ENCODE results near the gene TMEM184A.

Gene TMEM184A

DNA sequence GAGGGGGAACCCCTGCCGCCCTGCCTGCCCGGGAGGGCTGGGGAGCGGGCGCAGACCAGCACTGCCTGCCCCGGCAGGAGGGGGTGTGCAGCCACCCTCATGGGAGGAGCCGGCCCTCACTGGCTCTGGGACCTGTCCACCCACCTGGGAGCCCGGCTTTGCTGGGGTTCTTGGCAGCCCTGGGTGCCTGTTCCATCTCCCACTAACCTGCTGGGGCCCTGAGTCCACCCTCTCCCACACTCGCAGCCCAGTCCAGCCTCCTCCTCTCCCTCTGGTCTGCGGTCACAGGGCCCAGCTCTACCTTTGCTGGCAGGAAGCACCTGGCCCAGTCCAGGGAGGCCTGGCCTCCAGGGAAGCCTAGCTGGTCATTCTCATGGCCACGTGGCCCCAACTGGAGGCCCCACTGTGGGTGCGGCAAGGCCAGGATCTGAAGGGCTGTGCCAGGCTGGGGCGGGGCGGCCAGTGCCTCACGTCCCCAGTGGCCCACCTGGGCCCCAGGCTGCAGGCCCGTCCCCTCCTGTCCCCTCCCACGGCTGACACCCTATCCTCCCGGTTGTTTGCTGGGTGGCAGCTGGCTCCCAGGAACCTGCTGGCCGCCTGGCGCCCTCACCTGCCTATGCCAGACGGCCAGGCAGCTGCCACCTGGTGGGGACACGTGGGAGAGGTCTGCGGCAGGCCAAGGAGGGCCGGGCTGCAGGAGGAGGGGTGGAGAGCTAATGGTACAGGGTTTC lies at the start of gene TMEM184A:
TSS of gene TMEM184A (minus strand) at position 393 of the 731 bp plus-strand sequence. CDS start 721 bp downstream, outside the sequence.
- DNase-seq (ENCODE audit: low read depth in 3 of 3) = no peak

DNA sequence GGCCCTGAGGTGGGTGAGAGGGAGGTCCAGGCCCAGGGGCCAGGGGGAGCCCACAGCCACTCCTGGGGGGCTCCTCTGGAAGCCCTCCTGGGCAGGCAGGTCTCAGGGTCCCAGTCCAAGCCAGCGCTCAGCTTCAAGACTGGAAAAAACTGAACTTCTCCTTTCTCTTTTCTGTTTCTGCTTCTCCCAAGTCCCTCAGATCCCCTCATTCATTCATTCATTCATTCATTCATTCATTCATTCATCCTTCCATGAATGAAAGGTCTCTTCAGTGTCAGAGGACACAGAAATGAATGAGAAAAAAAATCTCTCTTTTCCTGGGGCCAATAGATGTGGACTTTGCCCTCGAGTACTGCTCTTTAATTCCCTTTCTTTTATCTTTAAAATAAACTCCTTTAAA lies 48.4 kb upstream of the TMEM184A start:
- DNase-seq (ENCODE audit: low read depth in 3 of 3) = no peak

DNA sequence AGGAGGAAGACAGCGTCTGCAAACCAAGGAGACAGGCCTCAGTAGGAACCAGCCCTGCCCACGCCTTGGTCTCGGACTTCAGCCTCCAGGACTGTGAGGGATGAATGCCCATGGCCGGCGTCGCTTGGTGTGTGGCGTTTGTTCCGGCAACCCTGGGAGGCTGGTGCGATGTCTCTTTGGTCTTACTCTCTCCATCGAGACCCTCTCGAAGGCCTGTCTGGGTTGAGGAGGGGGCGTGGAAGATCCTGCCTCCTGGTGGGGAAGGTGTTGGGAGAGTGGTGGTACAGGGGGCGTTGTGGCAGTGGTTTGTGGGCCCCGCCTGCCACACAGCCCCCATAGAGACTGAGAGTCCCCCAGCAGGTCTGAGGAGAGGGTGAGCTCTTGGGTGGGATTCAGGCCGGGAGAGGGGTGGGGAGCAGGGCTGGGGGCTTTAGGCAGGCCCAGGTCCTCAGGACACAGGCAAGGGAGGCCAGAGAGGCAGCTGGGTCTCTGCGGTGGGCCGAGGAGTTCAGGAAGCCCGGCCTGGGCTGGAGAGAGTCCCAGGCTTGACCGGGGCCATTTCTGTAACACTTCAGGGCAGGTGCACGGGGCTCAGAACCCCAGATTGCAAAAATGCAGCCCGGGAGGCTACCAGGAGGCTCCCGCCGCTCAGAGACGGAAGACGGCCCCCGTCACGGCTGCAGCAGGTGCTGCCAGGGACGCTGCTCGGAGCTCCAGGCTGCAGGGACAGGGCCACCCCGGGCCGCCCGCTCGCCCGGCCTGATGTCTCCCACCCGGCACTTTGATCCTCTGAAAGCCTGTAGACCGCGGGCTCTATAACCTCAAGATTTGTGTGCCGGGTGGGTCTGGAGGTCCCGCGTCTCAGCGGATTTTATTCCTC lies 47.6 kb upstream of the TMEM184A start:
- no peak for DNase-seq (ENCODE audit: low read depth in 3 of 3)

DNA sequence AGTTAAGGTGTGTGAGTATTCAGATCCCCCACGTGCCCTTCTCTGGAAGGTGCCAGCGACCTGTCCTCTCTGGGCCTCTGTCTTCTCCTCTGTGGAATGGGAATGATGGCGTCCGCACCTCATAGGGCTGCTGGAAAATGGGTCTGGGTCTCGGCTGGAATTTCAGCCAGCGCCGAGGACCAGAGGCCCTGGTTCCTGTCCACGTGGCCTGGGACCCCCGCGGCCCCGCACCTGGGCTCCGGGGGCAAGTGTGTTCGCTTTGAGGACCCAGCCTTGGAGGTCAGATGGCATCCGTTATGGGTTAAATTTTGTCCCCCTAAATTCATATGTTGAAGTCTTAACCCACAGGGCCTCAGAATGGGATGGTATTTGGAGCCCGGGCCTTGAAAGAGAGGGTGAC lies 46.4 kb upstream of the TMEM184A start:
- no peak for DNase-seq (ENCODE audit: low read depth in 3 of 3)

DNA sequence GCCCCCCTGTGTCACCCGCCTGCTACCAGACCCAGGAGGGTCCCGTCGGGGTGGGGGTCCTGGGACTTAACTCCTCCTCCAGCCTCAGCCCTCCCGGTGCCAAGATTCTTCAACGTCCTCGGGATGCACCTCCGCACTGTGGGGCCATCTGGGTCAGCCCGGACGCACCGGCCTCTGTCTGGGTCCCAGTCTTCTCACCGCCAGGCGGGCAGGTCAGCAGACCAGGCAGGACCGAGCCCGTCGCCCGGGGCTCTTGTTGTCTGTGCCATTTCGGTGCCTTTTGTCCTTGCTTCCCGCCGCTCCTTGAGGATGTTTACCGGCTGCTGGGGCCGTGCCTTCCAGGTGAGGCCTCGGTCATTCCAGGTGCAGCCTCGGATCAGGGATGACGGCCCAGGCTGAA lies 46.0 kb upstream of the TMEM184A start:
- no peak for DNase-seq (ENCODE audit: low read depth in 3 of 3)

DNA sequence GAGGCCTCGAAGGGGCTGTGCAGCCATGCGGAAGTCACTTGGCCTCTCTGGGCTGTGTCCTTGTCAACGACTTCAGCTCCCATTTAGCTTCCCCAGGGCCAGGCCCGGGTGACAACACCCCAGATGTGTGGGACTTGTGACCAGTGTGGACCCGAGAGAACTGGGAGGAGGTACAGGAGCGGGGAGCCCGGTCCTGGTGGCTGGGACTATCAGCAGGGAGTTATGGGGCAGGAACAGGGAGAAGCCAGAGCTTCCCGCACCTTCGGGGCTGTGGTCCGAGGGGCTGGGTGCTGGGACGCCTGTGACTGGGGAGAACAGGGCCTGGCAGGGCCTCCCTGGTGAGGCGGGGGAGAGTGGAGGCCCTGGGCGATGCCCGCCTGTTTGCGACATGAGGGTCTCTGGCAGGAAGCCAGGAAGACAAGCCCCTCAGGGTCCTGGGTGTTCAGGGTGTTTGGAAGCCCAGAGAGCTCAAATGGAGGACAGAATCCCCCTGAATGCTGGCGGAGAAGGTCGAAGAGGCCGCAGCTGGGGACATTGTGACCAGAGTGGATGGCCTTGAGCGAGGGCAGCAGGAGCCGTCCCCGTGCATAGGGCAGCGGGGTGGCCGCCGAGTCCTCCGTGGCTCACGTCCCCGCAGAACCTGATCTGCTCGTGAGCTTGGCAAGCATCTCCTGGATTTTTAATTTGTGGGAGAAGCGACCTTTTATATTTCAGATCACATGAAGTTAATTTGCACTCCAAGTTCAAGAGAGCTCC lies 43.8 kb upstream of the TMEM184A start:
- no peak for DNase-seq (ENCODE audit: low read depth in 3 of 3)

DNA sequence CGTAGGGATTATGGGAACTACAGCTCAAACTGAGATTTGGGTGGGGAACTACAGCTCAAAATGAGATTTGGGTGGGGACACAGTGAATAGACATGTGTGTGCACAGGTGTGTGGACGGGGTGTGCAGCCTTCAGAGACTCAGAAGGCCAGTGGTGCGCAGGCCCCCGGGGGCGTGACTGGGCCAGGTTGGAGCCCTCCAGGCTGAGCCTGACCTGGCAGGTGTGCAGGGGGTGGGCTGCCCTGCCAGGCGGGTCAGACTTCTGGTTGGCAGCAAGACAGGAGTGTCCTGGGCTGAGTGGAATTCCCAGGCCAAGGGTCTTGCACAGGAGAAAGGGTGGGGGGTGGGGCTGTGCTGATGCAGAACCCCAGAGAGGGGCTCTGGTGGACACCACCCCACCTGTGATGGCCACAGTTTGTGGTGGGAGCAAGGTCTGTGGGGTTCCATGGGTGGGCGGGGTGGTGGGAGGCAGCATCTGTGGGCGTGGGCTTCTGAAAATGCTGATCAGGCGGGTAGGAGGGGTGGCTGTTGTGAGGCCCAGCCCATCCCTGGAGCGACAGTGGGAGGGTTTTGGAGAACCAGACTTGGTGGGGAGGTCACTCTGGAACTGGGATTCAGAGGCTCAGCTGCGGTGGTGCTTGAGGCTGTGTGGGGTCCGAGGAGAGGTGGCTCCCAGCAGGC lies 43.1 kb upstream of the TMEM184A start:
- DNase-seq (ENCODE audit: low read depth in 3 of 3) = no peak

DNA sequence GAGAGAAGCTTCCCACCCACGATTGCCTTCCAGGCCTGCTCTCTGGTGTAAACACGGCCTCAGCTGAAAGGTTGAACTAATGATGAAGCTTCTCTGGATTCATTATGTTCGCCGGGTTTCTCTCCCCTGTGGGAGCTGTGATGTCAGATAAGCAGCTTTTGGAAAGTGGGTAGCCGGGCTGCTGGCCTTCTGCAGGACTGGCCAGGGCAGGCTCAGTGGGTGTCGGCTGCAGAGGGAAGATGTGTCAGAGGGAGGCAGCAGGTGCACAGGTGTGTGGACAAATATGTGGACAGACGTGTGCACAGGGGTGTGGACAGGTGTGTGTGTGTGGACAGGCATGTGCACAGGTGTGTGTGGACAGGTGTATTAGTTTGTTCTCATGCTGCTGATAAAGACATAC lies 42.3 kb upstream of the TMEM184A start:
- DNase-seq (ENCODE audit: low read depth in 3 of 3) = no peak

DNA sequence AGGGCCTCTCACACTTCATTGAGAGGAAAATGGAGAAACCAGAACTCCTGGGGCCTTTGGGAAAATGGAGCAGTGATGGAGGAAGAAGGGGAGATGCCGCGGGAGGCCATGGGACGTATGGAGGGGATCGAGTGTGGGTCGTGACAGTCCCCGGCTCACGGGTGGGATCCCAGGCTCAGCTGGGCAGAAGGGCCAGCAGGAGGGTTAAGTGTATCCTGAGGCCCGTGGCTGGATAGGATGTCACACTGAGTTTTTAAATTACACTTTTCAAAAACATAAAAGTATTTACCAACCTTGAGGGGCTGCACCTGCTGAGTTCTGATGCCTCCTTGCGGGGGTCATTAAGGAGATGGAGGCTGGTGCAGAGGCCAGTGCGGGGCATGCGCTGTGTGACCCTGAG lies 41.8 kb upstream of the TMEM184A start:
- no peak for DNase-seq (ENCODE audit: low read depth in 3 of 3)

DNA sequence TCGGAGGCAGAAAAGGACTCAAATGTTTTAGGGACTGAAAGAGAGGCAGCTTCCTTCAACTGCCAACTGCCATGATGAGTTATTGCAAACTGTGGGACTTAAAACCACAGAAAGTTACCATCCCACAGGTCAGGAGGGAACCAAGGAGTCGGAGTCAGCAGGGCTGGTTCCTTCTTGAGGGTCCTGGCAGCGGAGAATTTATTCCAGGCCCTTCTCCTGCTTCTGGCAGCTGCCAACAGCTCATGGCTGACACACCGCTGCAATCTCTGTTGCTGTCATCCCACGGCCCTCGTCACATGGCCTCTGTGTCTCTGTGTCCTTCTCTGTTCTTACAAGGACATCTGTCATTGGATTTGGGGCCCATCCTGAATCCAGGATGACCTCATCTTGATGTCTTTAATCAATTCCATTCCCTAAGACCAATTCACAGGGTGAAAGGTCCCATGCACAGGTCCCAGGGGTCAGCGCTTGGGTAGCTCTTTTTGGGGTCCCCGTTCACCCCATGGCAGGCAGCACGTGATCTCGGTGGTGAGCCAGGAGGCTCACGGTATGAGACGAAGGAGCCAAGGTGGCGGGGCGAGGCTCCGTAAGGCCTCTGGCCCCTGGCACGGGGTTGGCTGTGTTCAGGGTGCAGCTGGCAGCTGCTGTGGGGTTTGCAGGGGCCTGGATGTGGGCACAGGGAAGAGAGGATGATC lies 41.2 kb upstream of the TMEM184A start:
- DNase-seq (ENCODE audit: low read depth in 3 of 3) = no peak

DNA sequence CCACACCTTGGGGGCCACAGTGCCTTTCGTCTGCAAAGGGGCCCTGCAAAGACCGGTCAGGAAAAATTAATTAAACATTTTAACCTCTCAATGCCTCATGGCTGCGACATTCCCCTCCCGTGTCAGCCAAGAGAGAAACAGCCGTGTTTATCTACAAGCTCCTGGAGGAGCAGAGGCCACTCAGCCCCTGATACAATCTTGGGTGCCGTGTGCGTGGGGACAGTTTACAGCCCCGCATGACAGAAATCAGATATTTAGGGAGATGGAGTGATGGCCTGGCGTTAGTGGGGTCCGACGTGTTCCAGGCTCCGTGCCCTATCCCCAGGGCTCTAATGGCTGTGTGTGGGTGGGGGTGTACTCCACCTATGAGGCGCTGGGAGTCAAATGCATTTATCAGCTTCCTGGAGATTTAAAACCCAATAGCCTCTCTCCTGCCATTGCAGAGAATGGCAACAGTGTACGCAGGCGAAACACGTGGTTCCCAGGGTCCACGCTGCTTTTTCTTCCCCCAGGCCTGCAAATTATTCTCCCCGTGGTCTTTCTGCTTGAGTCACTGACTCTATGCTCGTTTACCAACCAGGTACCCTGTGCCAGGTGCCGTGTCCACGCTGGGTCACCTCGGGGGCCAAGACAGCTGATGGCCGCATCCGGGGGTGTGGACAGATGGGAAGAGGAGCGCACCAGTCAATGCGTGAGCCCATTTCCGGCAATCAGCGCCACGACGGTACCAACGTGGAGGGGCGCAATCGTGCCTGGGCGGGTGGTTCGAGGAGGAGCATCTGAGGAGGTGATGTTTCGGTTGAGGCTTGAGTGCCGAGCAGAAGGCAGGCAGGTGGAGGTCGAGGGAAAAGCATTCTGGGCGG lies 40.4 kb upstream of the TMEM184A start:
- no peak for DNase-seq (ENCODE audit: low read depth in 3 of 3)

DNA sequence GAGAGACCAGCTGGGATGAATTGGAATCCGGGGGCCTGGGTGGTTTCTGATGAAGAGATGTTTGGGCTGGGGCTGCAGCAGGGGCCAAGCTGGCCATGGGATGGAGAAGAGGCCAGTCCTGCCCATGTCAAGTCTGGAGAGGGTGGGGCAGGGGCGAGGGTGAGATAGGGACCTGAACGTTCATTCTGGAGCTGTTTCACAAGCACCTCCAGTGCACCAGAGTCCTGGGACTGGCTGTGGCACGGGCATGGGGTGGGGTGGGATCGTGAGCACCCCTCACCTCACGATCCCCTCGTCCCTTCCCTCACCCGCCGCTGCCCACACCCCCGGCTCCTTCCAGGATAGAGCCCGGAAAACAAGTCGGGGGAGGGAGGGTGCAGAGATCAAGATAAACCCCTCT lies 39.6 kb upstream of the TMEM184A start:
- no peak for DNase-seq (ENCODE audit: low read depth in 3 of 3)

DNA sequence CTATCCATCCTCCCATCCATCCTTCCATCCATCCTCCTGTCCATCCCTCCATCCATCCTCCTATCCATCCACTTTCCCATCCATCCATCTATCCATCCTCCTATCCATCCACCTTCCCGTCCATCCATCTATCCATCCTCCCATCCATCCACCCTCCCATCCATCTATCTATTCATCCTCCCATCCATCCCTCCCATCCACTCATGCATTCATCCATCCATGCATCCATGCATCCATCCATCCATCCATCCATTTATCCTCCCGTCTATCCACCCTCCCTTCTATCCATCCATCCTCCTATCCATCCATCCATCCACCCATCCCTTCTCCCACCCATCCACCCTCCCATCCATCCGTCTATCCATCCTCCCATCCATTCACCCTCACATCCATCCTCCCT lies 39.0 kb upstream of the TMEM184A start:
- DNase-seq (ENCODE audit: low read depth in 3 of 3) = no peak

DNA sequence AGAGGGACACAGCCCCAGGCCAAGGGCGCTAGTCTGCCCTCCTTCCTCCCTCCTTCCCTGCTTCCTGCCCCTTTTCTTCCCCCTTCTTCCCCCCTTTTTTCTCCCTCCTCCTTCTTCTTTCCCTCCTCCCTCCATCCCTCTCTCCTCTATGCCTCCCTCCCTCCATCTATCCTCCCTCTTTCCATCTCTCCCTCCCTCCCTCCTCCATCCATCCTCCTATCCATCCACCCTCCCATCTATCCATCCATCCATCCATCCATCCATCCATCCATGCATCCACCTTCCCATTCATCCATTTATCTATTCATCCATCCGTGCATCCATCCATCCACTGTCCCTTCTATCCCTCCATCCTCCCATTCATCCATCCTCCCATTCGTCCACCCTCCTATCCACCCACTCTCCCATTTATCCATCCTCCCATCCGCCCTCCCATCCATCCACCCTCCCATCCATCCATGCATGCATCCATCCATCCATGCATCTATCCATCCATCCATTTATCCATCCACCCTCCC lies 38.0 kb upstream of the TMEM184A start:
- DNase-seq (ENCODE audit: low read depth in 3 of 3) = no peak

DNA sequence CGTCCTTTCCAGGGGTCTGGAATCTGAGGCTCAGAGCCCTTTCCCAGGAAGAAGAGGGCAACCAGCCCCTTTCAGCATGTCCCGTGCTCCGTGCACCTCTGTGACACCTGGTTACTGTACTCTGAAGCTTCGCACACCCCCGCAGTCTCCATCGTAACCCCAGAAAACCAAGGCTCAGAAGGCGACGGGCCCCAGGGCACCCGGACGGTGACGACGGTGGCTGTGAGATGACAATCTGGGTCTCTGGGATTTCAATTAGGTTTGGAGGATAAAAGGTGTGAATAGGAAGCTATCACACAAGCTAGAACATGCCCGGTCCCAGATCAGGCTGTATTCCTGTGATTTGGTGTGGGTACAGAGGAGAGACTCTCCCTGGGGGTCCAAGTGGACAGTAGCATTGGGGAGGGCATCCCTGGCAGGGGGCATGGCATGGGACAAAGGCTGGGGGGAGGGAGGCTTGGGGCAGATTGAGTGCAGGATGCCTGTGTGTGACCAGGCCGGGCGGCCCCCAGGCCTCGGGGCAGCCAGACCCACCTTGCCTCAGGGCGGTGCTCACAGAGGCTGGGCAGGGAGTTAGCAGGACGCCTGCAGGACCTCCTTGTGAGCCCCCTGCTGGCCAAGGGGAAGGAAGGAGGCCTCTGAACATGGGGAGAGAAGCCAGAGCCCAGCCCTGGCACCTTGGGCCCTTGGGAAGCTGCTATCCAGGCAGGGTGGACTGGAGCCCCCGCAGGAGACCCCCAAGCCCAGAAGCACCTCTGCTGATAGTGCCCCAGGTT lies 37.3 kb upstream of the TMEM184A start:
- DNase-seq (ENCODE audit: low read depth in 3 of 3) = no peak

DNA sequence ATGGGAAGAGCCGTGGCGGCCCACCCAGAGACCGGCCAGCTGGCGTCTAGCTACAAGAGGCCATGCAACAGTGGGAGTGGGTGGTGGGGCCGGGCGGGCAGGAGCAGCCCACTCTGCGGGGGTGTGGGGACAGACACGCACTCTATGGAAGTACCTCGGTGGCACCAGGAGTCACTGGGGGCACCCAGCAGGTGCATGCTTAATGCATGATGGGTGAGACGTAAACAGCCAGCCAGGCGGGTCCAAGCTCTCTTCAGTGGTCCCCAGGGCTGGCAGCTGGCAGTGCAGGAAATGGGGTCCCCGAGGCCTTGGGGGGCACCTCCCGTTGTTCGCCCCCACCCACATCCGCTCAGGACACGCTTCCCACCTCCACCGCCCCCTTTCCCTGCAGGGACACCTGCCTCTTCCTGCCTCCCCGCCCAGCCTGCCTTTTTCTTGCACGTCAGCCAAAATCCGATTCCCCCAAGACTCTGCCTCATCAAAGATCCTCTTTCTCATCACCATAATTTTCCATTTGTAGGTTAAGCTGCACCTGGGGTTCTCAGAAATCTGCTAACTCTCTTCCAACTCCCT lies 36.4 kb upstream of the TMEM184A start:
- DNase-seq (ENCODE audit: low read depth in 3 of 3) = no peak

DNA sequence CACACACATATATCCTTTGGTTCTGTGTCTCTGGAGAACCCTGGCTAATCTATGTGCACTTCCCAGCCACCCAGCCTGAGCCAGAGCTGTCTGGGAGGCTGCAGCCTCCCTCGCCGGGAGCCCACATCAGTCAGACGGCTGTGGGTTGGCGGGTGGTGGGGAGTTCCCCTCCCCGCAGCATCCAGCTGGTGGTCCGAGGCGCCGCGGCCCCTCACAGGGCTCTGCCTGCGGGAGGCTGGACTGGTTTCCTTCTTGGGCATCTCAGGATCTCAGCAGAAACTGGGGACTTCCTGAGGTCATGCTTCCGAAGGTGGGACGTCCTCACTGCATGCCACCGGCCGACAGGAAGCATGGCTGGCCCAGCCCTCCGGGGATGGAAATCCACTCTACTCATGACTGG lies 35.9 kb upstream of the TMEM184A start:
- no peak for DNase-seq (ENCODE audit: low read depth in 3 of 3)

DNA sequence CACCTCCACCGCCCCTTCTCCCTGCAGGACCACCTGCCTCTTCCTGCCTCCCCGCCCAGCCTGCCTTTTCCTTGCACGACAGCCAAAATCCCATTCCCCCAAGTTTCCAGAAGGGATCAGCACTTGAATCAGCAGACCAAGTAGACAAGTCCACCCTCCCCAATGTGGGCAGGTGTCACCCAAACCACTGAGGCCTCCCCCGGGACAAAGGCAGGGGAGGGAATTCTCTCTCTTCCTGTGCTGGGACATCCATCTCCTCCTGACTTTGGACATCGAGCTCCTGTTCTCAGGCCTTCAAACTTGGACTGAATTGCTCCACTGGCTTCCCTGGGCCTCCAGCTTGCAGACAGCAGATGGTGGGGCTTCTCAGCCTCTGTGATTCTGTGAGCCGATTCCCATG lies 35.4 kb upstream of the TMEM184A start:
- DNase-seq (ENCODE audit: low read depth in 3 of 3) = no peak

DNA sequence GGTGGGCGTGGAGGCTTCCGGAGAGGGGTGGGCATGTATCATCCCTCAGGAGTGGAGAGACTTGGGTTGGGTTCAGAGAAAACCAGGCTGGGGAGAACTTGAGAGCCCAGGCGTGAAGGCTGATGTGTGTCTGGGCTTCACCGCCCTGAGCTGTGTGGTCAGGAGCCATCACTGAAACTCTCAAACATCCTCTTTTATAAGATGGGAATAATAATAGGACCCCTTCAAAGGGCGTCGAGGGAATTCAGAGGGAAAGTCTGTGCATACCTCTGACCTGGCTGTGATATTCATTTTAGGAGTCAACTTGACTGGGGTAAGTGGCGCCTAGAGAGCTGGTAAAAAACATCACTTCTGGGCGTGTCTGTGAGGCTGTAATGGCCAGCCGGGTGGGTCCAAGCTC lies 34.9 kb upstream of the TMEM184A start:
- DNase-seq (ENCODE audit: low read depth in 3 of 3) = no peak
